H9 (cell line): ENCODE data around the gene CEP192. TPM values are rescaled to one million over a fixed set of nuclear protein-coding genes. Genes with fewer than 3 reads are reported as not detected.

Source experiments
- DNase-seq: peaks from one replicate; pipeline ENCODE4 v3.0.0-alpha.2; 2017
- H2AFZ ChIP-seq: one replicate; pipeline ENCODE4 v1.6.1; 2013; ENCODE audit warnings: mild to moderate bottlenecking, low read length, control low read depth, moderate library complexity
- H2AK5ac ChIP-seq: 2 replicates; pipeline ENCODE4 v1.6.1; 2013; ENCODE audit warnings: low read length, control low read depth, mixed read lengths; ENCODE audit not compliant: insufficient read length
- H2BK120ac ChIP-seq: one replicate; pipeline ENCODE4 v1.6.1; 2013; ENCODE audit warnings: low read depth, mild to moderate bottlenecking, low read length, control low read depth, inconsistent platforms; ENCODE audit not compliant: poor library complexity, severe bottlenecking
- H2BK12ac ChIP-seq: 2 replicates; pipeline ENCODE4 v1.6.1; 2013; ENCODE audit warnings: low read length, control low read depth, mixed read lengths, low read depth; ENCODE audit not compliant: insufficient read length
- H2BK15ac ChIP-seq: 2 replicates; pipeline ENCODE4 v1.6.1; 2013; ENCODE audit warnings: low read depth, low read length, control low read depth
- H2BK20ac ChIP-seq: one replicate; pipeline ENCODE4 v1.6.1; 2013; ENCODE audit warnings: low read depth, mild to moderate bottlenecking, low read length, control low read depth, inconsistent platforms; ENCODE audit not compliant: poor library complexity, severe bottlenecking
- H2BK5ac ChIP-seq: 2 replicates; pipeline ENCODE4 v1.6.1; 2013; ENCODE audit warnings: low read length, control low read depth, mixed read lengths; ENCODE audit not compliant: insufficient read length
- H3K14ac ChIP-seq: 2 replicates; pipeline ENCODE4 v1.6.1; 2013; ENCODE audit warnings: low read length, control low read depth; ENCODE audit not compliant: insufficient read depth
- H3K18ac ChIP-seq: 2 replicates; pipeline ENCODE4 v1.6.1; 2013; ENCODE audit warnings: low read depth, mild to moderate bottlenecking, mixed read lengths, low read length, control low read depth; ENCODE audit not compliant: insufficient read length
- H3K23ac ChIP-seq: 2 replicates; pipeline ENCODE4 v1.6.1; 2013; ENCODE audit warnings: low read length, control low read depth, mixed read lengths, low read depth; ENCODE audit not compliant: insufficient read length
- H3K23me2 ChIP-seq: 2 replicates; pipeline ENCODE4 v1.6.1; 2013; ENCODE audit warnings: low read depth, mild to moderate bottlenecking, mixed read lengths, low read length, control low read depth; ENCODE audit not compliant: insufficient read length, poor library complexity, severe bottlenecking
- H3K27ac ChIP-seq: 2 replicates; pipeline ENCODE4 v1.5.1; 2013; ENCODE audit warnings: low read length, control low read depth, mixed read lengths, low read depth; ENCODE audit not compliant: insufficient read length
- H3K27me3 ChIP-seq: 2 replicates; pipeline ENCODE4 v1.6.1; 2013; ENCODE audit warnings: low read length, control low read depth, inconsistent platforms; ENCODE audit not compliant: insufficient read depth
- H3K4ac ChIP-seq: 2 replicates; pipeline ENCODE4 v1.6.1; 2013; ENCODE audit warnings: low read depth, mild to moderate bottlenecking, control low read depth, inconsistent platforms, low read length, moderate library complexity
- H3K4me1 ChIP-seq: 2 replicates; pipeline ENCODE4 v1.6.1; 2013; ENCODE audit warnings: low read length, control low read depth, inconsistent platforms; ENCODE audit not compliant: insufficient read depth
- H3K4me2 ChIP-seq: 2 replicates; pipeline ENCODE4 v1.6.1; 2013; ENCODE audit warnings: low read length, control low read depth, mixed read lengths; ENCODE audit not compliant: insufficient read length, insufficient read depth
- H3K56ac ChIP-seq: 2 replicates; pipeline ENCODE4 v1.6.1; 2013; ENCODE audit warnings: low read depth, mild to moderate bottlenecking, mixed read lengths, low read length, control low read depth; ENCODE audit not compliant: insufficient read length
- H3K79me1 ChIP-seq: 2 replicates; pipeline ENCODE4 v1.6.1; 2013; ENCODE audit warnings: low read depth, mild to moderate bottlenecking, moderate library complexity, low read length, control low read depth, inconsistent platforms; ENCODE audit not compliant: insufficient read depth, poor library complexity, severe bottlenecking
- H3K79me2 ChIP-seq: 2 replicates; pipeline ENCODE4 v1.6.1; 2013; ENCODE audit warnings: low read length, control low read depth, inconsistent platforms; ENCODE audit not compliant: insufficient read depth
- H3K9ac ChIP-seq: 2 replicates; pipeline ENCODE4 v1.6.1; 2013; ENCODE audit warnings: low read length, control low read depth, mixed read lengths; ENCODE audit not compliant: insufficient read length; ENCODE audit errors: extremely low read depth
- H3K9me3 ChIP-seq: one replicate; pipeline ENCODE4 v1.6.1; 2013; ENCODE audit warnings: low read depth, low read length, inconsistent platforms; ENCODE audit not compliant: control insufficient read depth
- H3T11ph ChIP-seq: one replicate; pipeline ENCODE4 v1.6.1; 2013; ENCODE audit warnings: mild to moderate bottlenecking, low read length, control low read depth, inconsistent platforms
- H4K20me1 ChIP-seq: one replicate; pipeline ENCODE4 v1.6.1; 2013; ENCODE audit not compliant: control insufficient read depth, insufficient read length, insufficient read depth
- H4K5ac ChIP-seq: 2 replicates; pipeline ENCODE4 v1.6.1; 2013; ENCODE audit warnings: low read depth, mild to moderate bottlenecking, mixed read lengths, low read length, control low read depth; ENCODE audit not compliant: insufficient read length
- H4K8ac ChIP-seq: replicated peaks from 2 replicates; pipeline ENCODE4 v1.6.1; 2013; ENCODE audit warnings: low read length, control low read depth, mixed read lengths, low read depth; ENCODE audit not compliant: insufficient read length
- H4K91ac ChIP-seq: 2 replicates; pipeline ENCODE4 v1.6.1; 2013; ENCODE audit warnings: low read depth, mild to moderate bottlenecking, moderate library complexity, mixed read lengths, low read length, control low read depth; ENCODE audit not compliant: insufficient read length
- H3K27ac Mint-ChIP-seq, 3 experiments: 2 replicates in 2 of 3; 3 replicates in 1 of 3; pipeline ENCODE4 v1.8.0; 2020 to 2021; ENCODE audit warnings: mixed read lengths in 3 of 3, mild to moderate bottlenecking in 1 of 3, moderate library complexity in 1 of 3
- H3K27me3 Mint-ChIP-seq: 2 replicates; pipeline ENCODE4 v1.8.0; 2021; ENCODE audit warnings: low read depth, mild to moderate bottlenecking, moderate library complexity, mixed read lengths
- H3K36me3 Mint-ChIP-seq, 3 experiments: 2 replicates in 2 of 3; 3 replicates in 1 of 3; pipeline ENCODE4 v1.8.0; 2020 to 2021; ENCODE audit warnings: low read depth in 3 of 3, mixed read lengths in 3 of 3; ENCODE audit not compliant: insufficient read depth in 1 of 3
- H3K4me1 Mint-ChIP-seq, 2 experiments: 2 replicates each; pipeline ENCODE4 v1.8.0; 2020; ENCODE audit warnings: mixed read lengths in 2 of 2
- H3K4me3 Mint-ChIP-seq, 2 experiments: 2 replicates in 1 of 2; 3 replicates in 1 of 2; pipeline ENCODE4 v1.8.0; 2020 to 2021; ENCODE audit warnings: mild to moderate bottlenecking in 2 of 2, mixed read lengths in 2 of 2, moderate library complexity in 1 of 2
- H3K9me3 Mint-ChIP-seq, 2 experiments: 2 replicates in 1 of 2; 3 replicates in 1 of 2; pipeline ENCODE4 v1.8.0; 2020; ENCODE audit warnings: mild to moderate bottlenecking in 2 of 2, mixed read lengths in 2 of 2, moderate library complexity in 1 of 2
- CTCF ChIP-seq: fragments of 200-600 bp; sonication (generic); conservative IDR thresholded peaks from 3 replicates; pipeline ENCODE4 v1.8.0; 2021; ENCODE audit warnings: antibody characterized with exemption, mild to moderate bottlenecking
- WGBS: extraction: QIAGEN DNeasy Blood & Tissue Kit; methylation state at CpG from one replicate; pipeline ENCODE4 v1.1.7; 2013; ENCODE audit warnings: missing lambda C conversion rate, low lambda C conversion rate, mixed read lengths; ENCODE audit not compliant: insufficient read length; ENCODE audit errors: extremely low coverage; 5-methylcytosine and 5-hydroxymethylcytosine counted together
- total RNA-seq: library from RNA; stranded (reverse); gene quantifications from 2 replicates; pipeline ENCODE4 v1.2.1, GENCODE V29; 2021

CEP192 gene
- total RNA-seq, 1 experiment from 2014 or later: 23.5 TPM

- no peaks in the 10 kb centered on the region for H4K20me1 ChIP-seq
- Mint-ChIP-seq H3K27me3 (peaks cover 2% of the 10 kb centered on the region; the same call in 1 of the 2 replicates), H3K27ac (no peak overlapping the region), H3K4me3 (no peak overlapping the region), H3K4me1 (no peaks in the 10 kb centered on the region), H3K9me3 (peaks cover 14 to 18% of the 10 kb centered on the region in 2 experiments), H3K36me3 (peaks cover 0 to 4% (median 3%) of the 10 kb centered on the region in 3 experiments; a peak in 4 of 7 replicates)
- H3K9me3 ChIP-seq: no peaks in the 10 kb centered on the region
- DNase-seq: no peak
- no peak overlapping the region for H2BK12ac ChIP-seq
- H2BK5ac ChIP-seq: no peak overlapping the region
- no peak overlapping the region for H3K14ac ChIP-seq
- no peak overlapping the region for H2AK5ac ChIP-seq
- no peak overlapping the region for H3K4ac ChIP-seq
- H3T11ph ChIP-seq: no peak overlapping the region
- H4K8ac ChIP-seq: no peak overlapping the region
- no peak overlapping the region for H3K9ac ChIP-seq
- no peaks in the 10 kb centered on the region for H3K79me1 ChIP-seq
- no peak overlapping the region for H2BK15ac ChIP-seq
- H3K4me1 ChIP-seq: no peaks in the 10 kb centered on the region
- H3K27ac ChIP-seq: no peak overlapping the region
- no peak overlapping the region for H3K23ac ChIP-seq
- no peak overlapping the region for H3K56ac ChIP-seq
- no peak overlapping the region for H2BK120ac ChIP-seq
- no peaks in the 10 kb centered on the region for H3K23me2 ChIP-seq
- no CpG with 5 or more reads among the region's 6 CpGs for WGBS
- no peaks in the 10 kb centered on the region for H3K27me3 ChIP-seq
- H3K79me2 ChIP-seq: no peaks in the 10 kb centered on the region
- H3K18ac ChIP-seq: no peak overlapping the region
- no peak overlapping the region for H4K91ac ChIP-seq
- no peak overlapping the region for H3K4me2 ChIP-seq
- H4K5ac ChIP-seq: no peak overlapping the region
- H2BK20ac ChIP-seq: no peak overlapping the region
- H2AFZ ChIP-seq: no peak overlapping the region
- no peak for TF ChIP-seq CTCF
Observed at GRCh38 chr18:13147130-13147529, 156.0 kb downstream of the CEP192 start.
